Measurements from ENCODE around the gene AQP7.
"Not testable (repeated sequence)": the region's sequence is repeated elsewhere in the genome, so short reads cannot be mapped to it uniquely, and the experiment has no call there.

- TF ChIP-seq POLR2AphosphoS5 (IDR thresholded peaks at IDR 0.05); CTCF (IDR thresholded peaks at IDR 0.05; ENCODE audit: poor library complexity, severe bottlenecking); EZH2 (IDR thresholded peaks at IDR 0.05; ENCODE audit: borderline replicate concordance, insufficient read depth, low read length, poor library complexity, severe bottlenecking); RAD21 (conservative IDR thresholded peaks at IDR 0.05); EP300 (conservative IDR thresholded peaks at IDR 0.05; ENCODE audit: poor library complexity, severe bottlenecking); SMC3 (conservative IDR thresholded peaks at IDR 0.05; ENCODE audit: poor library complexity): not testable (repeated sequence)
Measured at GRCh38 chr9:33385979-33386640, 16.3 kb downstream of the AQP7 start.

Measured in neural cell (in vitro differentiated cells).